DLD1 (cell line): ENCODE data around the gene ICAM2.
"Not testable (repeated sequence)": the region's sequence is repeated elsewhere in the genome, so short reads cannot be mapped to it uniquely, and the experiment has no call there.

Source experiments
- in situ Hi-C: cut with HindIII; loops from 2 replicates; pipeline ENCODE4 v1.10.0; 2017; ENCODE audit warnings: low sequenced_read_pairs

Gene ICAM2

DNA sequence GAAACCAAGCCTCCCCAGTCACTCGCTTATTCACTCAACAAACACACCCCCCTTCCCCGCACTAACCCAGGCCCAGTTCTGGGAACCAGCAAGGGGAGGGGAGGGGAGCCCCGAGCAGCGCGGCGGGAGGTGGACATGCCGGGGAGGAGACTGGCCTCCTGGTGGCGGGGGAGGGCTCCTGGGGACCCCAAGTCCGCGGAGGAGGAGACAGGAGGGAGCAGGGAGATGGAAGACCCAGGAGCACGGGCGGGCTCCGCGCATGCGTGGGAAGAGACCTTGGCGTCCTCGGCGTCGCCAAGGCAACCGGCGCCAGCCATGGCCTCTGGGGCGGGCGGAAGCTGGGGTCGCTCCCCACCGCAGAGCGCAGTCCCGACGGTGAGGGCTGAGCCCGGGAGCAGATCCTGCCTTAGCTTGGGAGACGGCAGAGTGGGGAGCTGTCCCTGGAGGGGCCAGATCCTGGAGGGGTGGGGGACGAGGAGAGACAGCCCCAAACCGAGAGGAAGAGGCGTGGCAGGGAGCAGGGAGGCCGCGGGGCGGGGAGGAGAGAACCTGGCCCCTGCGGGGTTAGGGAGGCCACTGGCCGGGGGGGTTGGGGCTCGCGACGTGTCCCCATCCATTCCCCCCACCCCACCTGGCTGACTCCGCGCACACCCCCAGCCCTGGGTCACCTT lies 22.2 kb downstream of the ICAM2 start, which contains the start of gene PRR29:
TSS of gene PRR29 (plus strand) at position 302 of the 671 bp plus-strand sequence. CDS start at position 316, 14 bp downstream.
- in situ Hi-C loops, result no loop called here

DNA sequence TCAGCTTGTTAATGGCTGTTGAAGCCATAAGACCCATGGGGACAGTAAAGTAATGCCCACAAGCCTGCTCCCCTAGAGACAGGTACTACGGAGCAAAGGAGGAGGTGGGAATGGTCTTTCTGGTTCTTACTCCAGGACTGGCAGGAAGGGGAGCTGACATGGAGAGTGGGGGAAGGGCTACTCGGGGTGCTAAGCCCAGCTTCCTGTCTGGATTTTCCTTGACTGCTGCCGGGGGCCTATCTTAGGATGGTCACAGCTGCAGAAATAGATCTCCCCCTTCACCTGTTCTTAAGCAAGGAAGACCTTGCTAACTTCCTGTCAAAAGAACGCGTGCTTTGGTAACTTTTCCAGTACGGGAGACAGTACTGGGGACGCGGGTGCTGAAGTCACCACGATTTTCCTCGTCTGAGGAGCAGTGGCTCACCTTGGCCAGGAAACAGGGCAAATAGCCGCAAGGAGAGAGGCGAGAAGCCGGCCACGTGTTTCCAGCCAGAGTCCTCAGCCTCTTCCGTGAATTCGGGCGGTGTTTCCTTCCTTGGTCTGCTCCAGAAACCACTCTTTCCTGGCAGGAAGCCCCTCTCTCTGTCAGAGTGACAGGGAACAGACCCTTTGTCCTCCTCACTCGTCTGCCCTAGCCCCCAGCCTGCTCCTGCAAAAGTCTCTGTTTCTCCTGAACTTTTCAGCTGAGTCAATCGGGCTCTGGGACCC lies 22.9 kb downstream of the ICAM2 start:
- in situ Hi-C loops, result no loop called here

DNA sequence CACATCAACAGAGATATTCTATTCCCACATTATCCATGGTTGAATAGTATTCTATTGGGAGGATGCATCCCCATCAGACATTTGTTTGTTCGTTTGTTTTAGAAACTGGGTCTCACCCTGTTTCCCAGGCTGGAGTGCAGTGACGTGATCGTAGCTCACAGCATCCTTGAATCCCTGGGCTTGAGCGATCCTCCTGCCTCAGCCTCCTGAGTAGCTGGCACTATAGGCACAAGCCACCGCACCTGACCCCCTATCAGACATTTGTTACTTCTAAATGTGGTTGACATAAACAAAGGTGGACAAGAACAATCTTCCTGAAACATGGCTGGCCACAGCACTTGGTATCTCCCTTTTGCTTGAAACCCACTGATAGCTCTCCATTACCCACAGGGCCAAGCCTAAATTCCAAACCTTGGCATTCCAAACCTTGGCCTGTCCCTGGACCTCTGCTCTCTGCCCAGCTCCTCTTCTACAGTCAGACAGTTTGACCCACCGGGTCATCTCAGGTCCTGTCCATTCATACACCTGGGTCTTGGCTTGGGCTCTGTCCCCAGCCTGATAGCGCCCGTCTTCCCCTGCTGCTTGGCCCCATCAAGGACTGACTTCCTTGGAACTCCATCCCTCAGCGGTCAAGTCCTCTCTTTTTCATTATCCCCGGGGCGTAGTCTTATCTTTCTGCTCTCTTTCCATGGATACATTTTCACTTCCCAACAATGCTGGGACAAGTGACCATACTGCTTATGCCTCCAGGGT lies 23.8 kb downstream of the ICAM2 start:
- in situ Hi-C loops, result no loop called here

DNA sequence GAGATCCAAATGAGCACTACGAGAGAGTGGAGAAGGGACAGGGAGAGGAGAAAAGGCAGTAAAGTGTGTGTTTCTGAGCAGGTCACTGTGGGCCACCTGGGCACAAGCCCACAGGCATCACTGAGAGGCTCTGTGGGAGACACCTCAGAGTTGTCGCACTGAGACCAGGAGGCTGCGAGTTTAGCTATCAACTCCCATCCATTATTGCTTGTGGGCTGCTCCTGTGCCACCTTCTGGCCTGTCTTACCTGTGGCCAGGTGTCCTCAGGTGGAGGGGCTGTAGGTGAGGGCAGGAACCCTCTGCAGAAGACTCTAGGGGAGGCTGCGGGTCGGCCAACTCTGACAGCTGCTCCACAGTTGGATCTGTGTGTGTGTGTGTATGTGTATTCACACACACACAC lies 24.8 kb downstream of the ICAM2 start:
- in situ Hi-C loops, result no loop called here

DNA sequence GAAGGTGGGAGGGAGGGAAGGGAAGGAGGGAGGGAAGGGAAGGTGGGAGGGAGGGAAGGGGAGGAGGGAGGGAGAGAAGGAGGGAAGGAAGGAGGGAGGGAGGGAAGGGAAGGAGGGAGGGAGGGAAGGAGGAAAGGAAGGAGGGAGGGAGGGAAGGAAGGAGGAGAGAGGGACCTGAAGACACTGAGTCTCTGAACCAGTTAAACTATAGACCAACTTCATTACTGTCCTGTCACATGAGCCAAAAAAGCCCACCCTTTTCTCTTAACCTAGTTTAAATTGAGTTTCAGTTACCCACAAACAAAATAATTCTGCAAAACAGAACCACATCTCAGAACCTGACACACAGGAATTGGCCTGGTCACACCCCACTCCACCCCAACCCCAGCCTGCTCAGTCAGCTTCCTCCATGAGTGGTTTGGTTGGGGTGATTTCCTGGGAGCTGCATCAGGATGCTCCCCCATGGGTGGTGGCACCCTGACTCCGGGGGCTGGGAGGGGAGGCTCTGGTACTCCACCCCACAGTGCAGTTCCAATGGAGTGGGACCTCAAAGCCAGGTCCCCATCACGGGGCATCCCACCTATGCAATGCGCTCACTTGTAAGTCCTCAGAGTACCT lies 27.0 kb downstream of the ICAM2 start:
- in situ Hi-C loops, result no loop called here

DNA sequence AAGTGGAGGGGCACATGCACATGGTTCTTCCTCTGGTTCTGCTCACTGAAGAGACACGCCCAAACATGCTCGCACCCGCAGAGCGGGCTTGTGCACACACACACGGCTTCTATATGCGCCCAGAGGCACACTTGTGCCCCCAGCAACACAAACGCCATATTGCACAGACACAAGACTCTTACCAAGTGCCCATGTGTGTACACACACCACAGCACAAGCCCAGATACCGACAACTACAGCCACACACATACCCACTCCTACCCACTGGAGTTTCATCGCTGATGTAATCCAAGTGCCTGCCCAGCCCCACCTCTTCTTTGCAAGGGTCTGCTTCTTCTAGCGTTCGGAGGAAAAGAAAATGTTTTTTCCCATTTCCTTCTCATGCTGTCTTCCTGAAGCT lies 28.8 kb downstream of the ICAM2 start:
- in situ Hi-C loops, result no loop called here

DNA sequence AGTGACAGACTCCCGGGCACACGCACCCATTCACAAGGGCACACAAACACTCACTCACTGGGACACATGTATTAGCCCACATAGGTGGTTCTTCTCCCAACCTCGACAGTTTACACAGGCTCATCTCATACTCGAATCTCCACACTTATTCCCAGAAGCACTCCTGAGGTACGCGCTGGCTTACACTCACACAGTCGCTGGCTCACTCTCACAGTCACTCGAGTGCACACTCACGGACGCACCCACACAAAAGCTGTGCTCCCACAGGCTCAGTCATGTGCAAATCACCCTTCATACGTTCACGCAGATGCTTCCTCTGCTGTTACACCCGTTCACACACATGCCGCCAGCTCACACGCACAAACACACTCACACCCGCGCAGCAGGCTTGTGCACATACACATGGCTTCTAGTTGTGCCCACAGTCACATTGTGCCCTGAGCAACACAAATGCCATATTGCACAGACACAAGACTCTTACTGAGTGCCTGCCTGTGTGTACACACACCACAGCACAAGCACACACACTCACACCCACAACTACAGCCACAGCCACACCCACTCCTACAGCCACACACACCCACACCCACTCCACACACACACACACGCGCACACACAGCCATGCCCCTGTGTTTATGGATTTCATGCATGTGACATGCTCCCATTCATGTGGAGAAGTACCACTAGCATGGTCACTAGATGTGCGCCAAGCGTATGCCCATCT lies 30.6 kb downstream of the ICAM2 start:
- in situ Hi-C loops, result no loop called here

DNA sequence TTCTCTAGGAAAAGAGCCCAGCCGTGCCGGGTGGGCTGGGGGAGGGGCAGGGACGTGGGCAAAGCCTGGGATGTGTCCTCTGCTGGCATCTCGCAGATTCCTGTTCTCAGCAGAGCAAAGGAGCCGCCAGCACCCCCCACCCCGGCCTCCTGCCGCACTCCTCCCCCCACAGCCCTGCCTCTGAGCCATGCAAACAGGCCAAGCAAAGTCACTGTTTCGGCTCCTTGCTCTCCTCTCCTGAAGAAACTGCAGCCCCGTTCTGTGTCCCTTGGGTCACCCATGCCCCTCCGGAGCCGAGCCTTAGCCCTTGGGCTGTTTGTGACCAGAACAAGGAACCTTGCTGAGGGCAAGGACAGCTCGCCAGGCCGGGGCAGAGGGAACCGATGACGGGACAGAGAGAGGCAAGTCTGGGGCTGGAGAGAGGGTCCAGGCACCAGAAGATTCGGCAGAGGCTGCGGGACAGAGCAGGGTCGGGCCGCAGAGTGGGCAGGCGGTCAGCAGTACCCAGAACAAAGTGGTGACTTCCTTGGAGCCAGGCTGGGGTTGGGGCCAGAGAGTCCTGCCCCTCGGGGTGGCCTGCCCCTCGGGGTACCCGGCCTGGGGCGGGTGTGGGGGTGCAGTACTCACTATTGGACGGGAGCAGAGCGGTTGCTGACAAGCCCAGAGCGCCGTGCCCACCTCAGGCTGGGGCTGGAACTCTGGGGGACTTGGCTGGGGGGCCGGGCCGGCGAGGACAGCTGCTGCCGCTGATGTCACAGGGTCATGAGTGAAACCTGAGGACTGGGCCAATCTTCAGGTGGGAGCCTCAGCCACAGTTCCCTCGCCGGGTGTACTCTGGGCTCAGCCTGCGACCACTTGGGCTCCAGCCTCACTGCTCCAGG lies 31.5 kb downstream of the ICAM2 start:
- in situ Hi-C loops, result no loop called here

DNA sequence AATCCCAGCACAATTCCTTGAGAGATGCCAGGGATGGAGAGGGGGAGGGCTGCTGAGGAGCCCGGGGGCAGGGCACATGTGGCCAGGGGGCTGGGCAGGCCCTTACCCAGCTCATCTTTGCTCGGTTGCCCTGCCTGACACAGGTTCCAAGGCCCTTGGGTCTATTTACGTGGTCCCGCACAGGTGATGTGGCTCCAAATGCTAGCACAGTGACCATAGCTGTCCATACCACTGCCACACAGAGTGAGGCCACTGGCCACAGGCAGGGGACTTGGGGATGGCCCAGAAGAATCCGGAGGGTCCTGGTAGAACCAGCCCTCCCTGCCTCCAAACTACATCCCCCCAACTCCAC lies 32.3 kb downstream of the ICAM2 start:
- in situ Hi-C loops, result no loop called here

DNA sequence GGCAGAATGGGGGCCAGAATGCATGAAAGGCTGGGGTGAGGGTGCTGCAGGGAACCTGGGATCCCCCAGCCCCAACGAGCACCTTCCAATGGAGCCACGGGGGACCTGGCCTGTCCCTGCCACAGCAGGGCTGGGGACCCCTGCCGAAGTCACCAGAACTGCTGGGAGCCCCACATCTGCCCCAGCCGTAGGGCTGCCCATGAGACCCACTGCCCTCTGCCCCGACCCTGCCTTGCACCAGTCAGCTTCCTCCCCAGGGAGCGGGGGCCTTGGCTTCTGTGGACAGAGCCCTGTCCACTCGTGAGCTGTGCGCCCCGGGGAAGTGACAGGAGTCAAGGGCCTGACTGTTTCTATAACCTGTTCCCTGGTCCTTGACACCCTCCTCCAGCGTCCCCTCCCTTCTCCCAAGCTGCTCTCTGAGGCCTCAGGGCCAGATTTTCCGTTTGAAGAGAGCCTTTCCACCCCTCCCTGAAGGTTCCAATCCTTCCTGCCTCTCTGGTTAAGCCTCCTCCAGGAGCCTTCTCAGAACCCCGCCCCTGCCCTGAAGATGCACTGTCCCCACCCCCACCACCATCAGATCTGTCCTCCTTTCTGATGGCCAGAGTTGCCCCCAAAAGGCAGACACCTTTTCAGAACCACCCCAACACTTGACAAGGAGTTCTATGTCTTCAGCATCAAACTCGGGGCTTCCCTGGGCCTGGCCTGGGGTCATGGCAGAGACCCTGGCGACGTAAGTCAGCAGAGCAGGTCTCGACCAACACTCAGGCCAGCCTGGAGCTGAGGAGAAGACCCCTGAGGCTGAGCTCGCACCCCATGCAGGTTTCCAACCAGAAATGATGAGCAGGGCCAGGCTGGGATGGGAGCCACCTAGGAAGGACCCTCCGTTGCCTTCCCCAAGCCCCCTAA lies 33.0 kb downstream of the ICAM2 start:
- in situ Hi-C loops, result no loop called here

DNA sequence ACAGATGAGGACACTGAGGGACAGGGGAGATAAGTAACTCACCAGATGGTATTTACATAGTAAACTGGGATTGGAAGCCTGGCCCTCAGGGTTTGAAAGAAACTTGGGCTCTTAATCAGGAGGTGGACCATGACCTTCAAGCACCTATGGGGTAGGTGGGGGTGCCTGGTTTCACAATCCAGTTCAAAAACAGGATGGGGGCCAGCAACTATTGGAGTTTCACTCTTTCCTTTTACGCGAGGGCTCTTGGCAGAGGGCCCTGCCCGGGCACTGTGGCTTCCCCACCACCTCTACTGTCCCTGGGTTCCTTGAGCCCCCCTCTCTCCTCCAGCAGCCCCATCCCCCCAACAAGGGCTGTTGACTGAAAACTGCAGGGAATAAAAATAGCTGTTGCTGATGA lies 33.6 kb downstream of the ICAM2 start:
- in situ Hi-C loops, result no loop called here

DNA sequence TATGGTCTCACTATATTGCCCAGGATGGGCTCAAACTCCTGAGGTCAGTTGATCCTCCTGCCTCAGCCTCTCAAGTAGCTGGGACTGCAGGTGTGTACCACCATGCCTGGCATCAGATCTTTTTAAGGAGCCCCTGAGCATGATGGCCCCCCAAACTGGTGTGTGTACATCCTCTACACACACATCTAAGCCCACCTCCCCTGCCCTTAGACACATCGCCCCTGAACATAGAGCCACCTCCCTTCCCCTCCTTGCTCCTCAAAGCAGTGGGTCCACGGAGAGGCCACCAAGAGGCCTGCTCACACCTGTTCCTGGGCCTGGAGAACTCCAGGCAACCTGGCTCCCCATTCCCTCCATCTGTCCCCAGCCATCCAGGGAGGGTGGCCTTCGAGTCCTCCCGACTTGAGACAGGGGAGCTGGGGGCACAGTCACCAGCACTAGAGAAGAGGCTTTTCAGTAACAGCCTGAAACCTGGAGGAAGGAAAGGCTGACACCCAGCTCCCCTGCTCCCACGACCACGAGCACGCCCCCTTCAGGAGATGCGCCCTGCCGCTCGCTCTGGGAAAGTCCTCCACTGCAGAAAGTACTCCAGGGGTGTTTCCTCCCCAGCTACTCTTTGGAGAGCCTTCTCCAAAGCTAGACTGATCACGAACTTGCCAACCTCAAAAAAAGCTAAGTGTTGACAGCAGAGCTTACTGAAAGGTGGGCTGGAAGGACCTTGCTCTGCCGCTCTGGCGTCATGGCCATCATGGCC lies 34.9 kb downstream of the ICAM2 start:
- in situ Hi-C loops, result no loop called here

DNA sequence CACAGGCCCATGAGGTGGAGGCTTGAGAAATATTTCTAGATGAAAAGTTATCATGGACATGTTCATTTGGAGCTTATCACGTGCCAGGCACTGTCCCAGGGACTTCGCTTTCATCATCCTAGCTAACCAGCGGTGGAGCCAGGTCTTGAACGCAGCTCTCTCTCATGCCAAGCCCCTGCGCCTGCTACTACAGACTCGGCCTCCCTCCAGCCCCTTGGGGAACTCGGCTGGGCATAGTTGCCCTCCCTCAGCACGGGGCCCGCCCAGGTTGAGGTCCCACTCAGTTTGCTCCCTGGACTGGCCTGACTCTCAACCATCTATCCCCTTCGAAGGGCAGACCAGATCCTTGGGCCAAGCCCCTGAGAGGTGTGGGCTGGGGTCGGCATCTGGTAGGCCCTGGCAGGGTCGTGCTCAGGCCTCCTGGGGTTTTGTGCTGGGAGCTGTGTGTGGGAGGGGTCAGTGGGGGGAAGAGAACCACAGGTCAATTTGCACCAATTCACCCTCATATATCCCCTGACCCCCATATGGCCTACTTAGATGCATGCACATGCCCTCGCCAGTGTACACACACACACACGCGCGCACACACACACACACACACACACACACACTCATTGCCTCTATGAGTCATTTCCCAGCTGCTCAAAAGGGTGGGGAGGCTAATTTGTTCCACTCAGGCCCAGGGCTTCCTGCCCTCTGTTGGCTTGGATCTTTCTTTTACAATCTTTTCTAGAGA lies 35.6 kb downstream of the ICAM2 start:
- in situ Hi-C loops, result no loop called here

DNA sequence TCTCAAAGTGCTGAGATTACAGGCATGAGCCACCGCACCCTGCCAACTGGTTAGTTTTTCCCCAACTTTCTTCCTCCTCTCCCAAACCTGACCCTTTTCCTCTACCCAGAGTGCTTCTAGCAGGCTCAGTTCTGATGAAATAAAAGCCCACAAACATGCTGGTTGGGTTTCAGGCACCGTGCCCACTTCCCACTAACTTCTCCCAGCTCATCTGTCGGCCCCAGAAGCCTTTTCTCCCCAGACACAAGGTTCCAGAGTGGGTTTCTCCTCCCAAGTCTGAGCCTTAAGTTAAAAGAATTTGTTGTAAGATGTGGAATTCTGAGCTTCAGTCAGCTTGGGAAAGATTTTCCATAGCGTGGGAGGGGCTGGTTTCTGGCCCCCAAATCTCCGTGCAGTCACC lies 36.2 kb downstream of the ICAM2 start:
- in situ Hi-C loops, result no loop called here

DNA sequence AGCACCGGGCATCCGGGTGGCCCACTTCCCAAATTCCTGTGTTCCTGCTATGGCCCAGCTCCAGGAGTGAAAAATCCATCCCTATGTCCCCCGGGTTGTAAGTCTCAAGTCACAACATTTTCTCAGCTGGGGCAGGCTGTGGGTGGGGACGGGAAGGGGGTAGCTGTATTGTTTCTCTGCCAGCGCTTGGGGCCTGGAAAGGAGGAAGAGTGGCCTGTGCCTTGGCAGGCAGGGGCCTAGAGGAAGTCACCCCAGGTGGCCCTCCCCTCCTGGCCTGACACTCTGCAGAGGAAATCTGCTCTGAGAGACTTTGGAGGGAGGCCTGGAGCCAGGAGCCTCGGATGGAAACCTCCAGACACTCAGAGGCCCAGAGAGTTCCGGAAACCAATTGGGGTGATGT lies 37.1 kb downstream of the ICAM2 start:
- in situ Hi-C loops, result no loop called here

DNA sequence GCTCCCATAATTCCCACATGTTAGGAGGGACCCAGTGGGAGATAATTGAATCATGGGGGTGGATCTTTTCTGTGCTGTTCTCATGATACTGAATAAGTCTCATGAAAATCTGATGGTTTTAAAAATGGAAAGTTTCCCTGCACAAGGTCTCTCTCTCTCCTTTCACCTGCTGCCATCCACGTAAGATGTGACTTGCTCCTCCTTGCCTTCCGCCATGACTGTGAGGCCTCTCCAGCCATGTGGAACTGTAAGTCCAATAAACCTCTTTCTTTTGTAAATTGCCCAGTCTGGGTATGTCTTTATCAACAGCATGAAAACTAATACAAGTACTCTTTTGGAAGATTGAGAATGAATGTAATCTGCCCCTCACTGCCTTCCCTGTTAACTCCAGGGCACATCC lies 37.8 kb downstream of the ICAM2 start:
- in situ Hi-C loops, result not testable (repeated sequence)
